SKM-1 treated with dmso at 0.1 percent for 144 hours (cell line): Measurements from ENCODE around the gene CACNA2D4.

Source experiments
- DNase-seq: peaks from one replicate; lab custom pipeline; 2025; ENCODE audit not compliant: unreplicated experiment; lab: John Stamatoyannopoulos, UW

The CACNA2D4 gene

GRCh38 chr12:1835211-1836131 lies 83.0 kb downstream of the CACNA2D4 start:
- no peak for DNase-seq

GRCh38 chr12:1834186-1834925 lies 84.1 kb downstream of the CACNA2D4 start:
- no peak for DNase-seq

- DNase-seq = no peak
These were observed 84.8 kb downstream of the CACNA2D4 start for GRCh38 chr12:1833596-1834028.

- DNase-seq = no peak
These were observed 85.5 kb downstream of the CACNA2D4 start for GRCh38 chr12:1832801-1833595.

- no peak for DNase-seq
These were observed 87.2 kb downstream of the CACNA2D4 start for GRCh38 chr12:1830981-1831963.

- no peak for DNase-seq
These were observed 88.0 kb downstream of the CACNA2D4 start for GRCh38 chr12:1830401-1830845.

GRCh38 chr12:1829306-1829900 lies 89.0 kb downstream of the CACNA2D4 start:
- no peak for DNase-seq

GRCh38 chr12:1828856-1829255 lies 89.6 kb downstream of the CACNA2D4 start:
- DNase-seq = no peak

GRCh38 chr12:1827826-1828805 lies 90.3 kb downstream of the CACNA2D4 start:
- DNase-seq = no peak

- no peak for DNase-seq
These were observed 91.4 kb downstream of the CACNA2D4 start for GRCh38 chr12:1826867-1827705.

- DNase-seq = no peak
These were observed 92.1 kb downstream of the CACNA2D4 start for GRCh38 chr12:1826401-1826800.

- no peak for DNase-seq
These were observed 92.9 kb downstream of the CACNA2D4 start for GRCh38 chr12:1825382-1826102.

- no peak for DNase-seq
These were observed 95.2 kb downstream of the CACNA2D4 start for GRCh38 chr12:1823237-1823636.

GRCh38 chr12:1822699-1823098 lies 95.8 kb downstream of the CACNA2D4 start:
- no peak for DNase-seq

- no peak for DNase-seq
These were observed 96.6 kb downstream of the CACNA2D4 start for GRCh38 chr12:1821805-1822204.

- no peak for DNase-seq
These were observed 97.6 kb downstream of the CACNA2D4 start for GRCh38 chr12:1820896-1821291.
